Sigmoid colon (tissue), 4 donors: ENCODE data around the gene RRP9.

Experiments used
- EP300 ChIP-seq, 4 donors: sonication (generic); formaldehyde crosslinking; IDR thresholded peaks; one replicate each; pipeline ENCODE4 v1.6.1; 2017; ENCODE audit warnings: antibody characterized with exemption in 4 of 4
- TF ChIP-seq, protein P1 (sequence below), 4 experiments: fragments of 450-650 bp in 3 of 4; fragments of 200-600 bp in 1 of 4; IDR thresholded peaks; one replicate each; pipeline ENCODE4 v1.5.1; 2016 to 2019; ENCODE audit warnings: antibody characterized with exemption in 4 of 4, mild to moderate bottlenecking in 3 of 4, moderate library complexity in 2 of 4

DNA sequence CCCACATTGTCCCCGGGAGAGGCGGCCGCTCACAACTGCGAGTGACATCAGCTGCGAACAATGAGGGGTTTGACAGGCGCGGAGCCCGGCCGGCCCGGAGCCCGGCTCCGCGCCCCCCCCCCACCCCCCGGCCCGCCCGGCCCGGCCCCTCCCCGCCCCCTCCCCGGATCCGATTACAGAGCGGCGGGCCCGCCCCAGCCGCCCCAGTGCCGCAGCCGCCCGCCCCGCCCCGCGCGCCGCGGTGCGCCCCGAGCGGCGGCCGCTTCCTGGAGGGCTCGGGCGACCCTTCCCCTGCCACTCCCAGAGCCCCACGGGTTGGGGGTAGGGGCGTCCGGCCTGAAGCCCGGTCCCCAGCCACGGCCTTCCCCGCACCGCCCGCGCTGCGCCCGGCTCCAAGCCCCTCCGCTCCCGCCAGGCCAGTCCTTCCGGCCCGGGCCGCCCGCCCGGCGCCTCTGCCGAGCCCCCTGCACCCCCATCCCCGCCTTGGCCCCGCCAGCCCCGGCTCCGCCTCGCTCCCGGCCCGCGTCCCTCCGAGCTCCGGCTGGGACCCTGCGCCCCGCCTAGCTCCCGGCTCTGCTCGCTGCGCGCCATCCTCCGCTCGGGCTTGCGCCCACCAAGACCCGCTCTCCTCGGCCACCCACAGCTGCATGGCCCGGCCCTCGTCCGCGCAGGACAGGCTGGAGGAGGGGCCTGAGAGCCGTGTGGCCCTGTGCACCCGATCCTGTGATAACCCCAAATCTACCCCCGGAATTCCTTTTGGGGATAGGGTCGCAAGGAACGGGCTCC lies 25.9 kb upstream of the RRP9 start, which contains the start of gene PCBP4:
- TF ChIP-seq, protein P1, sequence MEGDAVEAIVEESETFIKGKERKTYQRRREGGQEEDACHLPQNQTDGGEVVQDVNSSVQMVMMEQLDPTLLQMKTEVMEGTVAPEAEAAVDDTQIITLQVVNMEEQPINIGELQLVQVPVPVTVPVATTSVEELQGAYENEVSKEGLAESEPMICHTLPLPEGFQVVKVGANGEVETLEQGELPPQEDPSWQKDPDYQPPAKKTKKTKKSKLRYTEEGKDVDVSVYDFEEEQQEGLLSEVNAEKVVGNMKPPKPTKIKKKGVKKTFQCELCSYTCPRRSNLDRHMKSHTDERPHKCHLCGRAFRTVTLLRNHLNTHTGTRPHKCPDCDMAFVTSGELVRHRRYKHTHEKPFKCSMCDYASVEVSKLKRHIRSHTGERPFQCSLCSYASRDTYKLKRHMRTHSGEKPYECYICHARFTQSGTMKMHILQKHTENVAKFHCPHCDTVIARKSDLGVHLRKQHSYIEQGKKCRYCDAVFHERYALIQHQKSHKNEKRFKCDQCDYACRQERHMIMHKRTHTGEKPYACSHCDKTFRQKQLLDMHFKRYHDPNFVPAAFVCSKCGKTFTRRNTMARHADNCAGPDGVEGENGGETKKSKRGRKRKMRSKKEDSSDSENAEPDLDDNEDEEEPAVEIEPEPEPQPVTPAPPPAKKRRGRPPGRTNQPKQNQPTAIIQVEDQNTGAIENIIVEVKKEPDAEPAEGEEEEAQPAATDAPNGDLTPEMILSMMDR (IDR thresholded peaks at IDR 0.05), result no peak
- no peak for TF ChIP-seq EP300 (IDR thresholded peaks at IDR 0.05)
